SK-N-SH (cell line): ENCODE results near the gene MED12. TPM values are rescaled to one million over a fixed set of nuclear protein-coding genes. Genes with fewer than 3 reads are reported as not detected.

Experiments
- CTCF ChIA-PET: fragments of 300-600, 350-600 bp; formaldehyde crosslinking; extraction: SDS; loops from one replicate; lab custom pipeline; 2021; lab: Yijun Ruan, JAX
- POLR2A ChIA-PET: fragments of 350-600 bp; sonication (Branson Sonifier 250); formaldehyde crosslinking; extraction: SDS; loops from one replicate; lab custom pipeline; 2020; ENCODE audit warnings: antibody characterized with exemption, inconsistent platforms; lab: Yijun Ruan, JAX
- DNase-seq: peaks from one replicate; pipeline ENCODE4 v3.0.0; 2012
- H2AFZ ChIP-seq: fragments of 200-600 bp; sonication (generic); 2 replicates; pipeline ENCODE4 v1.8.1; 2016; ENCODE audit warnings: antibody characterized with exemption, mild to moderate bottlenecking, low read depth
- H3F3A ChIP-seq: fragments of 200-600 bp; sonication (generic); replicated peaks from 2 replicates; pipeline ENCODE3; 2016; ENCODE audit warnings: antibody characterized with exemption, mild to moderate bottlenecking; ENCODE audit not compliant: insufficient read depth
- H3K27ac ChIP-seq, 2 experiments: fragments of 200-500 bp in 1 of 2; fragments of 200-600 bp in 1 of 2; sonication (Bioruptor generic) in 1 of 2; sonication (generic), shearing (Covaris generic) in 1 of 2; 2 replicates each; pipeline versions ENCODE4 v1.5.1 to v1.6.1; 2014 to 2016; ENCODE audit warnings: low read depth in 2 of 2, inconsistent platforms in 1 of 2, low read length in 1 of 2, mild to moderate bottlenecking in 1 of 2, mixed read lengths in 1 of 2
- H3K27me3 ChIP-seq: fragments of 200-600 bp; sonication (generic), shearing (Covaris generic); 2 replicates; pipeline ENCODE4 v1.6.1; 2016; ENCODE audit warnings: mixed run types; ENCODE audit not compliant: insufficient read depth
- H3K36me3 ChIP-seq, 2 experiments: fragments of 200-500 bp in 1 of 2; fragments of 200-600 bp in 1 of 2; sonication (Bioruptor generic) in 1 of 2; sonication (generic) in 1 of 2; replicated peaks in 1 of 2; 2 replicates each; pipeline versions ENCODE3 to v1.5.1; 2014 to 2016; ENCODE audit warnings: low read length in 1 of 2, mild to moderate bottlenecking in 1 of 2; ENCODE audit not compliant: insufficient read depth in 2 of 2, control insufficient read depth in 1 of 2
- H3K4me1 ChIP-seq, 2 experiments: fragments of 200-500 bp in 1 of 2; fragments of 200-600 bp in 1 of 2; sonication (Bioruptor generic) in 1 of 2; sonication (generic), shearing (Covaris generic) in 1 of 2; 2 replicates each; pipeline versions ENCODE4 v1.5.1 to v1.6.1; 2014 to 2016; ENCODE audit warnings: low read depth in 1 of 2, low read length in 1 of 2, mixed run types in 1 of 2; ENCODE audit not compliant: insufficient read depth in 2 of 2, control insufficient read depth in 1 of 2
- H3K4me2 ChIP-seq: fragments of 200-600 bp; sonication (generic), shearing (Covaris generic); 2 replicates; pipeline ENCODE4 v1.6.1; 2017; ENCODE audit warnings: mixed run types
- H3K4me3 ChIP-seq, 2 experiments: fragments of 200-500 bp in 1 of 2; fragments of 200-600 bp in 1 of 2; sonication (Bioruptor generic) in 1 of 2; sonication (generic), shearing (Covaris generic) in 1 of 2; 2 replicates each; pipeline versions ENCODE4 v1.5.1 to v1.8.1; 2014 to 2016; ENCODE audit warnings: low read depth in 2 of 2, inconsistent platforms in 1 of 2, low read length in 1 of 2, mild to moderate bottlenecking in 1 of 2, mixed read lengths in 1 of 2, moderate library complexity in 1 of 2
- H3K79me2 ChIP-seq: fragments of 200-600 bp; sonication (generic); 2 replicates; pipeline ENCODE4 v1.8.1; 2017; ENCODE audit warnings: mild to moderate bottlenecking; ENCODE audit not compliant: insufficient read depth
- H3K9ac ChIP-seq: fragments of 200-600 bp; sonication (generic); 2 replicates; pipeline ENCODE4 v1.6.1; 2017; ENCODE audit warnings: mixed run types
- H3K9me2 ChIP-seq: fragments of 200-600 bp; sonication (generic); 2 replicates; pipeline ENCODE4 v1.6.1; 2017; ENCODE audit warnings: mixed run types
- H3K9me3 ChIP-seq: fragments of 200-600 bp; sonication (generic); 2 replicates; pipeline ENCODE4 v1.6.1; 2017; ENCODE audit warnings: mixed run types, mild to moderate bottlenecking, moderate library complexity
- H4K20me1 ChIP-seq: fragments of 200-600 bp; sonication (generic); 2 replicates; pipeline ENCODE4 v1.6.1; 2017; ENCODE audit warnings: mild to moderate bottlenecking, mixed run types; ENCODE audit not compliant: insufficient read depth
- ELF1 ChIP-seq: IDR thresholded peaks from 2 replicates; pipeline ENCODE4 v1.4.0; 2012
- EZH2phosphoT487 ChIP-seq: fragments of 200-600 bp; sonication (generic); IDR thresholded peaks from 2 replicates; pipeline ENCODE4 v1.6.1; 2017; ENCODE audit warnings: low read depth, mixed run types, mild to moderate bottlenecking, antibody characterized with exemption, moderate library complexity, borderline replicate concordance
- JUND ChIP-seq: IDR thresholded peaks from 2 replicates; pipeline ENCODE4 v1.4.0; 2012
- NFIC ChIP-seq: IDR thresholded peaks from 2 replicates; pipeline ENCODE4 v1.4.0; 2012; ENCODE audit warnings: borderline replicate concordance
- NRF1 ChIP-seq: IDR thresholded peaks from 2 replicates; pipeline ENCODE4 v1.6.1; 2012; ENCODE audit warnings: low read depth, mild to moderate bottlenecking, low read length
- RAD21 ChIP-seq: IDR thresholded peaks from 2 replicates; pipeline ENCODE4 v1.6.1; 2012; ENCODE audit warnings: mild to moderate bottlenecking, low read length
- SIN3A ChIP-seq: IDR thresholded peaks from 2 replicates; pipeline ENCODE4 v1.6.1; 2012; ENCODE audit warnings: low read depth, mild to moderate bottlenecking, low read length, moderate library complexity, borderline replicate concordance
- WGBS: methylation state at CpG from one replicate; pipeline ENCODE4 v1.1.6; 2017; ENCODE audit warnings: low lambda C conversion rate; 5-methylcytosine and 5-hydroxymethylcytosine counted together
- polyA plus RNA-seq, 3 experiments: library from polyadenylated mRNA; depleted of rRNA; stranded (reverse); fragments of >200 nt; gene quantifications; 2 replicates each; pipeline ENCODE4 v1.2.3, GENCODE V29; 2012
- TF ChIP-seq, protein P1 (sequence below): fragments of 200-600 bp; sonication (generic); IDR thresholded peaks from 2 replicates; pipeline ENCODE4 v1.6.1; 2017; ENCODE audit warnings: antibody characterized with exemption, mild to moderate bottlenecking, moderate library complexity
- TF ChIP-seq, protein P2 (sequence below): IDR thresholded peaks from 2 replicates; pipeline ENCODE4 v1.4.0; 2012; ENCODE audit warnings: low read depth
- TF ChIP-seq, protein P3 (sequence below): fragments of 150-350 bp; IDR thresholded peaks from 2 replicates; pipeline ENCODE4 v1.6.1; 2016; ENCODE audit warnings: mild to moderate bottlenecking, low read depth, low read length

MED12 gene
- polyA plus RNA-seq, 1 of the 3 experiments (the other 2 are of a cell fraction) = 18.5 TPM

DNA sequence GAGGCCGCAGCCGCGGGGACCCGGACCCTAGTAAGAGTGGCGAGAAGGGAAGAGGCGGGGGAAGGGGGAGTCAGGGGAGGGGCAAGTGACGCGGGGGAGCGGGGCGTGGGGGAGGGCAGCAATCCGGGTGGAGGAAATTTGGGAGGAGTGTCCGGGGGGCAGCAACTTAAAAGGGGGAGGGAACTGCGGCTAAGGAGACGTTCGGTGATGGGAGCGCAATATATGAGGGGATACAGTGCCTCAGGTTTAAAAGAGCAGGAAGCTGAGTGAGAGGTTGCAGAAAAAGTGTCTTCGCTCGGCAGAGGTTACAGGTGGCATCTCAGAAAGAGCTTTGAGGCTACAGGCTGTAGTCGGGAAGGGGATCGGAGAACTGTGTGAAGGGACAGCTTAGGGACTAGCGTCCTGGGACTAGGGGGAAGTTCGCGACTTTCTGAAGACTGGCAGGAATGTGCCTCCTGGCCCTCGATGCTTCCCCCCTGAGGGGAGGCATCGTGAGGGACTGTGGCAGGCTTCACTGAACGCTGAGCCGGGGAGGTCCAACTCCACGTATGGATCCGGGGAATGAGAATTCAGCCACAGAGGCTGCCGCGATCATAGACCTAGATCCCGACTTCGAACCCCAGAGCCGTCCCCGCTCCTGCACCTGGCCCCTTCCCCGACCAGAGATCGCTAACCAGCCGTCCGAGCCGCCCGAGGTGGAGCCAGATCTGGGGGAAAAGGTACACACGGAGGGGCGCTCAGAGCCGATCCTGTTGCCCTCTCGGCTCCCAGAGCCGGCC, 22.2 kb upstream of the MED12 start (continued):
- TF ChIP-seq, protein P1, sequence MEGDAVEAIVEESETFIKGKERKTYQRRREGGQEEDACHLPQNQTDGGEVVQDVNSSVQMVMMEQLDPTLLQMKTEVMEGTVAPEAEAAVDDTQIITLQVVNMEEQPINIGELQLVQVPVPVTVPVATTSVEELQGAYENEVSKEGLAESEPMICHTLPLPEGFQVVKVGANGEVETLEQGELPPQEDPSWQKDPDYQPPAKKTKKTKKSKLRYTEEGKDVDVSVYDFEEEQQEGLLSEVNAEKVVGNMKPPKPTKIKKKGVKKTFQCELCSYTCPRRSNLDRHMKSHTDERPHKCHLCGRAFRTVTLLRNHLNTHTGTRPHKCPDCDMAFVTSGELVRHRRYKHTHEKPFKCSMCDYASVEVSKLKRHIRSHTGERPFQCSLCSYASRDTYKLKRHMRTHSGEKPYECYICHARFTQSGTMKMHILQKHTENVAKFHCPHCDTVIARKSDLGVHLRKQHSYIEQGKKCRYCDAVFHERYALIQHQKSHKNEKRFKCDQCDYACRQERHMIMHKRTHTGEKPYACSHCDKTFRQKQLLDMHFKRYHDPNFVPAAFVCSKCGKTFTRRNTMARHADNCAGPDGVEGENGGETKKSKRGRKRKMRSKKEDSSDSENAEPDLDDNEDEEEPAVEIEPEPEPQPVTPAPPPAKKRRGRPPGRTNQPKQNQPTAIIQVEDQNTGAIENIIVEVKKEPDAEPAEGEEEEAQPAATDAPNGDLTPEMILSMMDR = no peak
- TF ChIP-seq NRF1 (no peak), EZH2phosphoT487 (no peak), ELF1 (no peak), NFIC (no peak), SIN3A (no peak)
- TF ChIP-seq, protein P2, sequence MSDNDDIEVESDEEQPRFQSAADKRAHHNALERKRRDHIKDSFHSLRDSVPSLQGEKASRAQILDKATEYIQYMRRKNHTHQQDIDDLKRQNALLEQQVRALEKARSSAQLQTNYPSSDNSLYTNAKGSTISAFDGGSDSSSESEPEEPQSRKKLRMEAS = no peak

DNA sequence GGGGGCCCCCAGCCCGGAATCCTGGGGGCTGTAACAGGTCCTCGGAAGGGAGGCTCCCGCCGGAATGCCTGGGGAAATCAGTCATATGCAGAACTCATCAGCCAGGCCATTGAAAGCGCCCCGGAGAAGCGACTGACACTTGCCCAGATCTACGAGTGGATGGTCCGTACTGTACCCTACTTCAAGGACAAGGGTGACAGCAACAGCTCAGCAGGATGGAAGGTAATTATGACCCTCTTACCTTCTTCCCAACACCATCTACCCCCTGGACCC, 21.7 kb upstream of the MED12 start:
- peak overlapping the region; percentile 98 for H2AFZ ChIP-seq
- peaks cover 5% of the 10 kb centered on the region; the same call in 1 of the 2 replicates for H3K27me3 ChIP-seq
- H3K9ac ChIP-seq = peak overlapping the region; percentile 12; the same call in 1 of the 2 replicates
- peak overlapping the region; percentile 88 for H3K4me2 ChIP-seq
- no peaks in the 10 kb centered on the region for H3K9me2 ChIP-seq
- no peaks in the 10 kb centered on the region for H3F3A ChIP-seq
- CTCF ChIA-PET = interaction anchor here (2.6 kb wide), 1 partner anchor 33 kb away, joined by 13 read pairs; no protein-coding TSS in a partner anchor
- POLR2A ChIA-PET = interaction anchor here (0.9 kb wide), 1 partner anchor 22 kb away, joined by 4 read pairs; the partner anchor contains the start of gene MED12
- no CpG with 5 or more reads among the region's 9 CpGs for WGBS
- TF ChIP-seq, protein P3, sequence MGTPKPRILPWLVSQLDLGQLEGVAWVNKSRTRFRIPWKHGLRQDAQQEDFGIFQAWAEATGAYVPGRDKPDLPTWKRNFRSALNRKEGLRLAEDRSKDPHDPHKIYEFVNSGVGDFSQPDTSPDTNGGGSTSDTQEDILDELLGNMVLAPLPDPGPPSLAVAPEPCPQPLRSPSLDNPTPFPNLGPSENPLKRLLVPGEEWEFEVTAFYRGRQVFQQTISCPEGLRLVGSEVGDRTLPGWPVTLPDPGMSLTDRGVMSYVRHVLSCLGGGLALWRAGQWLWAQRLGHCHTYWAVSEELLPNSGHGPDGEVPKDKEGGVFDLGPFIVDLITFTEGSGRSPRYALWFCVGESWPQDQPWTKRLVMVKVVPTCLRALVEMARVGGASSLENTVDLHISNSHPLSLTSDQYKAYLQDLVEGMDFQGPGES = no peak
- TF ChIP-seq EZH2phosphoT487 = no peak
- TF ChIP-seq RAD21 = no peak
- TF ChIP-seq, protein P2 = no peak
- no peak for TF ChIP-seq JUND
- no peak for TF ChIP-seq NFIC
- TF ChIP-seq, protein P1 = no peak
- TF ChIP-seq, all 33 proteins: peak for 0
- no peak overlapping the region for H3K27ac ChIP-seq
- peaks cover 0 to 19% of the 10 kb centered on the region in 2 experiments; a peak in 1 of 4 replicates for H3K4me1 ChIP-seq
- DNase-seq = no peak
- H3K36me3 ChIP-seq = no peaks in the 10 kb centered on the region
- no peaks in the 10 kb centered on the region for H3K9me3 ChIP-seq
- H3K4me3 ChIP-seq = peak overlapping the region; percentile 69 to 77
- H4K20me1 ChIP-seq = no peaks in the 10 kb centered on the region
- H3K79me2 ChIP-seq = no peaks in the 10 kb centered on the region
